ENCODE measurements around the gene ABHD12B.

GRCh38 chr14:50948205-50948604 is 76.4 kb downstream of the ABHD12B start:
- TF ChIP-seq REST (IDR thresholded peaks at IDR 0.05; ENCODE audit: insufficient read depth in 1 of 2, low read depth in 2 of 2, low read length in 2 of 2) (no peak), POLR2AphosphoS5 (IDR thresholded peaks at IDR 0.05; ENCODE audit: low read depth, low read length) (no peak), TAF1 (IDR thresholded peaks at IDR 0.05; ENCODE audit: borderline replicate concordance, insufficient read depth, low read length) (no peak), SIN3A (IDR thresholded peaks at IDR 0.05; ENCODE audit: borderline replicate concordance, insufficient read depth, low read length) (no peak)
